NK-92 (cell line): ENCODE data around the gene GAL3ST2.
"Not testable (repeated sequence)": the region's sequence is repeated elsewhere in the genome, so short reads cannot be mapped to it uniquely, and the experiment has no call there.

Experiments used
- DNase-seq: peaks from one replicate; lab custom pipeline; 2025; ENCODE audit not compliant: unreplicated experiment; lab: John Stamatoyannopoulos, UW

The GAL3ST2 gene

GRCh38 chr2:241776336-241777169 lies at the start of gene GAL3ST2:
Gene GAL3ST2, plus strand, starts transcription at chr2:241776822. Its CDS starts 134 bp downstream, at chr2:241776956.
- DNase-seq: no peak

DNA sequence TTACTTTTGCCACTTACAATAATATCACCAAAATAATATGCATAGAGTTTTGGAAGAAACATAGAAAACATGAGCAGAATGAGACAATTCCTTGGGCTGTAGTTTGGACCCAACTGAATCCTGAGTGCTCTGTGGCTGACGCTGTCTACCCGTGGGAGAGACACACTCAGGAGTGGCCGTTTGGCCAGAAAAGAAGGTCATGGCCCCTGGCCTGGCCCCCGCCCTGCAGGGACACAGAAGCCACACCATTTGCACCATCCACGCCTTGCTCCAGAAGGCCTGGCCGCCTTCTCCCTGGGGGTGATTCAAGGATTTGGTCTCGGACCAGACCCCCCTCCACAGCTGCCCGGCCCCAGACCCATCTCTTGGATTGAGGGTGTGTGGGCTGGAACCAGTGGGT lies 48.6 kb upstream of the GAL3ST2 start:
- no peak for DNase-seq

GRCh38 chr2:241728627-241729026 lies 48.0 kb upstream of the GAL3ST2 start:
- DNase-seq: no peak

DNA sequence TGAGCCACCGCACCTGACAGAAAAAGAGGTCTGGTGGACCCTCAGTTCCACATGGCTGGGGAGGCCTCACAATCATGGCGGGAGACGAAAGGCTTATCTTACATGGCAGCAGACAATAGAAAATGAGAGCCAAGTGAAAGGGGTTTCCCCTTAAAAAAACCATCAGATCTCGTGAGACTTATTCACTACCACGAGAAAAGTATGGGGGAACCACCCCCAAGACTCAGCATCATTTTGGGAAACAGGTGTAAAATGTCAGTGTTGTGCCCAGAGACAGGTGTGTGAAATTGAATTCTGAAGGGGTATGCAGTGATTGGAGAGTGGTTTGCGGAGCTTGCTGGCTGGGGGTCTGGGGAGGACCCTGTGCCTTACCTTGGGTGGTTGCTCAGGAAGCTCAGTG lies 46.8 kb upstream of the GAL3ST2 start:
- DNase-seq: no peak

GRCh38 chr2:241730671-241731293 lies 45.8 kb upstream of the GAL3ST2 start:
- no peak for DNase-seq

GRCh38 chr2:241732513-241733186 lies 44.0 kb upstream of the GAL3ST2 start:
- DNase-seq: not testable (repeated sequence)

DNA sequence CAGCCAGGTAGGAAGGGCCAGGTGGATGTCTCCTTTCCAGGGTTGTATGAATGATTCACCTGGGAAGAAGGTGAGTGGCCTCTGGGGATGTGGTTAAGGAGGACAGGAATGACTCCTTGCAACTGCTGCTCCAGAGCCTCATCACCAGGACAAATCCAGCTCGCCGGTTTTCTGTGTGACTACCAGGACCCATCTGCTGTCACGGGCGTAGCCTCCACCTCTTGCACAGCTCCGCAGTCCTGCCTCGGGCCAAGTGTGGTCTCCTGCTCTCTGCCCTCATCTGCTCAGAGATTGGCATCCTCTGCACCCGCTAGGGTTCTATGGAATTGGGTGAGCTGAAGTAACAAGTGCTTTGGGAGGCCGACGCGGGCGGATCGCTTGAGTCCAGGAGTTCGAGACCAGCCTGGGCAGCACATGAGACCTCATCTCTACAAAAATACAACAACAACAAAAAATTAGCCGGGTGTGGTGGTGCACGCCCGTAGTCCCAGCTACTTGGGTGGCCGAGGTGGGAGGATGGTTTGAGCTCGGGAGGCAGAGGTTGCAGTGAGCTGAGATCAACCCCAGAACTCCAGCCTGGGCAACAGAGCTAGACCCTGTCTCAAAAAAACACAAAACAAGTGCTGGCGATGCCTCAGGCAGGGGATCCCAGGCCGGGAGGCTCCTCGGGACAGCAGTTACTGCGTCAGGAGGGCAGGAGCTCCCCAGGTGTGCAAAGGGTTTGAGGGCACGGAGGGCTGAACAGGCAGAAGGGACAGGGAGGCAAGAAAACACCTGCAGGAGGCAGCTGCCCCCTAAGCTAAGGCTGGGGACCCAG lies 43.0 kb upstream of the GAL3ST2 start:
- DNase-seq: no peak

DNA sequence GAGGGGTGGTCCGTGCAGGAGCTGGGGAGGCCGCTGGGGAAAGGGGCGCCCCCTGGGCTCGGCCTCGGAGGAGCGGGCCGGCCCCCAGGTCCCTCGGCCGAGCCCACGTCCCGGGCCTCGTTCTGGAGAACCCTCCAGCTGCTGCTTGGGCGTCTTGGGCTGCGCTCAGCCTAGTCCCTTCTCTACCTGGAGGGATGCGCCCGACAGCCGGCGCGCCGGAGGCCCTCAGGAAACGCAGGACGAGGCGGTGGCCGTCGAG lies 42.5 kb upstream of the GAL3ST2 start:
- no peak for DNase-seq

GRCh38 chr2:241734467-241735208 lies 42.0 kb upstream of the GAL3ST2 start, which contains the start of gene D2HGDH:
Gene D2HGDH, plus strand, starts transcription at chr2:241734630. Its CDS starts 595 bp downstream, at chr2:241735225.
- DNase-seq: peak; percentile 55

- DNase-seq: no peak
Observed at GRCh38 chr2:241736111-241736510, 40.5 kb upstream of the GAL3ST2 start.

- no peak for DNase-seq
Observed at GRCh38 chr2:241738040-241738686, 38.5 kb upstream of the GAL3ST2 start.

DNA sequence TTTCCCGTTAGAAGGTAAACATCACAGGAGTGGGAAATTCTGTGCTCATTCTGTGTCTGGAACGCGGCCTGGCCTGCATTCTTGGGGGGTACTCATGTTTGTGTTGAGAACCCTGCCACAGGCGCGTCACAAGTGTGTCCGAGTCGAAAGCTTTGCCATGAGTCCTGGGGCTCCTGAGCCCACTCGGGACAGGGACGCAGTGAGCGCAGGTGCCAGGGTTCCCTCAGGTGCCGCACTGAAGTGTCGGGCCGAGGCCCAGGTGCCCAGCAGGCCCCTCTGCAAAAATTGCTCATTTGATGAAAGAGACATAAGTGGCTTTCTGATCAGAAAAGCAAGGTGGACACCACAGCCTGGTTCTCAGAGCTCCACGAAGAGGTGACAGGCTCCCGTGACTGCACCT lies 37.4 kb upstream of the GAL3ST2 start:
- no peak for DNase-seq

DNA sequence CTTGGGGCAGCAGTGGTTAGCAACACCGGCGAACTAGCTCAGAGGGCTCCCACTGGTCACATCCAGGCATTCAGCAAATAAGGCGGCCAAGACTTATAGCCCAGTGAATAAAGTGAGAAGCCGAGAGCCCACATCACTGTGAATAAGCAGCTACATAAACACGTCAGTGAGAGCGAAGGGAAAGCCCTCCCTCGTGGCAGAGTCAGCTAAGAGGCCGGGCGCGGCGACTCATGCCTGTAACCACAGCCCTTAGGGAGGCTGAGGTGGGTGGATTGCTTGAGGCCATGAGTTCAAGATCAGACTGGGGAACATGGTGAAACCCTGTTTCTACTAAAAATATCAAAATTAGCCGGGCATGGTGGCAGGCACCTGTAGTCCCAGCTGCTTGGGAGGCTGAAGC lies 37.0 kb upstream of the GAL3ST2 start:
- DNase-seq: no peak

- no peak for DNase-seq
Observed at GRCh38 chr2:241741016-241741415, 35.6 kb upstream of the GAL3ST2 start.

DNA sequence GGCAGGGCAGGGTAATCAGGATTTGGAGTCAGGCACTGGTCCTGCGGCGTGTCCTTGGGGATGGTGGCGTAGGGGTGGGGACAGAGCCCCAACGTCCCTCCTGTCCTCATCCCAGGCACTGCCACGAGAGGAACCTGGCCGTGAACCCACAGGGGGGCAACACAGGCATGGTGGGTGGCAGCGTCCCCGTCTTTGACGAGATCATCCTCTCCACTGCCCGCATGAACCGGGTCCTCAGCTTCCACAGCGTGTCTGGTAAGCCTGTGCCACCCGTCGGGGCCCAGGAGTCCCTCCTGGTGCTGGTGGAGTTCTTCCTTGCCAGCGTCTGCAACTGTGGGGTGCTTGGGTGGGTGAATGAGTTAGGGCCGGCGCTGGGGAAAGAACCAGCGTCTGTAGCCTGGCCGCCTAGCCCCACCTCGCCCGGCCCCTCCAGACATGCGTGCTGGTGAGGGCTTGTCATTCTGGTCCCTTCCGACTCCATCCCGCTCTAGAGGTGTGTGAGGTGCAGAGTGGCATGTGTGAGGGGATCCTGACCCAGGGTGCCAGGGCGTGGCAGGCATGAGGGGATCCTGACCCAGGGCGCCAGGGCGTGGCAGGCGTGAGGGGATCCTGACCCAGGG lies 34.2 kb upstream of the GAL3ST2 start:
- no peak for DNase-seq

DNA sequence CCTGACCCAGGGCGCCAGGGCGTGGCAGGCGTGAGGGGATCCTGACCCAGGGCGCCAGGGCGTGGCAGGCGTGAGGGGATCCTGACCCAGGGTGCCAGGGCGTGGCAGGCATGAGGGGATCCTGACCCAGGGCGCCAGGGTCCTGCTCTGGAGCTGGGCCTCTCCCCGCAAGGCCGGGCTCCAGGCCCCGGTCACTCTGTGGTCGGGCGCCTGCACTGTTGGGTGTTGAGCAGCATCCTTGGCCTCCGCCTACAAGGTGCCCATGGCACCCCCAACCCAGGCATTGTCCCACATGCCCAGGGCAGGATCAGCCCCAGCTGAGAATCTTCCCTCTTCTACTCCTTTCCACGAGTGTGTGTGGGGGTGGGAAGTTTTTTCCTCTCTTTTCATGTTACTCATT lies 33.6 kb upstream of the GAL3ST2 start:
- not testable (repeated sequence) for DNase-seq

GRCh38 chr2:241743620-241744019 lies 33.0 kb upstream of the GAL3ST2 start:
- DNase-seq: no peak

DNA sequence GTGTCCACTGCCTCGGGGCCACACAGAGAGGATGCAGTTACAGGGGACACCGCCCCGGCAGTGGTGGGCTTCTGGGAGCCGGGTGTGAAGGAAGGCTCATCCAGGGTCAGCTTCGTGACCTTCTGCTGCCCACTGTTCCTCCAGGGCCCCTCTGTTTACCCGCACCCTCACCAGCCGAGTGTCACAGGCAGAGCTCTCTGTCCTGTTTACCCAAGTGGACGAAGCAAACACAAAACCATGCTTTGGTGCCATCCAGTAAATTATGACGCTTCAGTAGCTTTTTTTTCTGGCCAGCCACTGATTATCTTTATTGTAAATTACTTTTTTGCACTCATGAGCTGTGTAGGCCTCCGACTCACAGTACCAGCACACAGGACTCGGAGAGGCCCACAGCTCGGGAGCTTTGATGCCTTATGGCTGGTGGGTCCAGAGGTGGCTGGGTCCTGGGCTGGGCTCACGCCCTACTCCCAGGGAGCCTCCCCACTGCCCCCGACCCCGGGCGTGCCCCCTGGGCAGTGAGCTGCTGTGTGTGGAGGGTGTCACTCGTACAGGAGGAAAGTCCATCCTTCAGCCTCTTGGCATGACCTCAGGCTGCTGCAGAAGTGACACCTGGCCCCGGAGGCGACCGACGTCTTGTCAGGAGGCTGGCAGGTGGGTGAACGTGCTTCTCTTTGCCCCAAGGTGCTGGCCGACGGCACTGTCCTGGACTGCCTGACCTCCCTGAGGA lies 32.4 kb upstream of the GAL3ST2 start:
- no peak for DNase-seq

- no peak for DNase-seq
Observed at GRCh38 chr2:241745276-241745675, 31.3 kb upstream of the GAL3ST2 start.
